Stimulated activated CD4-positive, alpha-beta T cell treated with anti-CD3 and anti-CD28 coated beads, Interleukin-15, amount 100 ng/mL, for 24 hours (primary cell): ENCODE results near the gene STAG2.
A peak's percentile ranks its signal among the peaks of the same experiment; 100 is the strongest.
"Not testable (repeated sequence)": the region's sequence is repeated elsewhere in the genome, so short reads cannot be mapped to it uniquely, and the experiment has no call there.

Experiments used
- DNase-seq: peaks from one replicate; pipeline ENCODE4 v3.0.0-alpha.2; 2020

Gene STAG2

DNA sequence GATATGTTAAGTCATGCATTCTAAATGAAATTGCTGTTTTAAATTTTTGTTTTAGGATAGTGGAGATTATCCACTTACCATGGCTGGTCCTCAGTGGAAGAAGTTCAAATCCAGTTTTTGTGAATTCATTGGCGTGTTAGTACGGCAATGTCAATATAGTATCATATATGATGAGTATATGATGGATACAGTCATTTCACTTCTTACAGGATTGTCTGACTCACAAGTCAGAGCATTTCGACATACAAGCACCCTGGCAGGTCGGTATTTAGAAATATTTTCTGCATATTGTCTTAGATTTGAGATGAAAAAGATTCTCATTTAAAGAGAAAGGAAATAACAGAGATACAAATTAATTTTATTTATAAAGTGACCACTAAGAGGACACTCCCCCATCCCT is 83.6 kb downstream of the STAG2 start:
- DNase-seq = no peak

DNA sequence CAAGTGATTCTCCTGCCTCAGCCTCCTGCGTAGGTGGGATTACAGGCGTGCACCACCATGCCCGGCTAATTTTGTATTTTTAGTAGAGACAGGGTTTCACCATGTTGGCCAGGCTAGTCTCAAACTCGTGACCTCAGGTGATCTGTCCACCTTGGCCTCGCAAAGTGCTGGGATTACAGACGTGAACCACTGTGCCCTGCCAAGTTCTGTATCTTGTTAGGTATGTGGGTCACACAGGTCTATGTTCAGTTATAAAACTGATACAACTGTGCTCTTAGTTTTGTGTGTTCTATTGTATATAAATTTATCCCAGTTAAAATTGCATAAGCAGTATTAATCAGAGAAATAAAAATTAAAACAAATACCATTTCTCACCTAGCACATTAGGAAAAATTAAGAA is 122.9 kb downstream of the STAG2 start:
- DNase-seq = not testable (repeated sequence)

- DNase-seq = no peak
Measured at GRCh38 chrX:124085063-124085462, 123.6 kb downstream of the STAG2 start.

GRCh38 chrX:124086411-124086810 is 124.9 kb downstream of the STAG2 start:
- DNase-seq = peak; percentile 36

DNA sequence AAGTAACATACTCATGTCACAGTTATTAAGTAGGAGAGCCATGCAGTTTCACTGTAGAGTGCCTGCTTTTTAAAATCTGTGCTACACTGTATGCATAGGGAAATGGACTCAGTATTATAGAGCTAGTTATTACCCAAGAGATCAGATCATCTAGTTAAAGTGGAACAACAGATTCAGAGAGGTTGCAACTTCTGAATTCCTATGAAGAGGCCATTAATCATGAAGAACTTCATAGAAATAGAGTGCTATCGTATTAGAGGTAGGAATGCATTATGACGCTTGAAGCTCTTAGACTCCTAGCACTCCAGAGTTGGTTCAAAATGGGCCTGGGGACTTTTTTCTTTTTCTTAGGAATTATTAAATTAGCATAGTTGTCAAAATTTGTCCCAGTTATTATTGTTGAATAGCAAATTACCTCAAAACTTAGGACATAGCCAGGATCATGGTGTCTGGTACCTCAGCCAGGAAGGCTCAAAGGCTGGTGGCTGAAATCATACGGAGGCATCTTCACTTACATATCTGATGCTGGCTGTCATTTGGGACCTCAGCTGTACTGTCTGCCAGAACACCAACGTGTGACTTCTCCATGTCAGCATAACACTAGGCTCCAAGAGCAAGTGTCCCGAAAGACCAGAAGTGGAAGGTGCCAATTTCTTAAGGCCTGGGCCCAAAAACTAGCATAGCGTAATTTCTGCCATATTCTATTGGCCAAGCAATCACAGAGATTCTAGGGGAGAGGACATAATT is 125.7 kb downstream of the STAG2 start:
- DNase-seq = no peak

DNA sequence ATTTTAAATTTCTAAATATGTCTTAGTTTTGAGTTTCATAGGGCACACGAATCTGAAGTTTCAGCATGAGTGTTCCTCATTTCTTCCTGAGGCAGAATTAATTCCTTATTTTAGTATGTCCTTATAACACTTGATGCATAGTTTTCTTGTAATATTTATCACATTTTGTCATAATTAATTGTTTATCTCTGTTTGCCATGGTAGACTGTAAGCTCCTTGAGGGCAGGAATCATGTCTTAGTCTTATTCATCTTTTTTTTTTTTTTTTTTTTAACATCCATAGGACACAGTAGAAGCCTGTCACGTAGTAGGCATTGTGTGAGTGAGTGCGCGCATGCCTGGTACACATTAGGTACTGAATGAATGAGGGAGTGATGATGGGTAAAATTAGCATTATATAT is 131.7 kb downstream of the STAG2 start:
- DNase-seq = no peak

DNA sequence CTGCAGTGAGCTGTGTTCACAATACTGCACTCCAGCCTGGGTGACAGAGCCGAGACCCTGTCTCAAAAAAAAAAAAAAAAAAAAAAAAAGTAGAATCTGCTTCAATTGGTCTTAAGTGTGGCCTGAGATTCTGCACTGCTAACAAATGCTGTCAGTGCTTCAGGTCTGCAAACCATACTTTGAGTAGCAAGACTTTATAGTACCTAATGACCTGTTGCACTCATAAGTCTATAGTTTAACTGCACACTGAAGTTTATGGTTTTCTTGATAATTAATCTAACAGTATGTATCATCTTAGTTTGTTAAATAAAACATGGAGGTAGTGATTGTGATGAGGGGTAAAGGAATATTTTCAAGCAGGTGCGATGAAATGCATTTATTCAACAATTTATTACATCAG is 135.6 kb downstream of the STAG2 start:
- no peak for DNase-seq

DNA sequence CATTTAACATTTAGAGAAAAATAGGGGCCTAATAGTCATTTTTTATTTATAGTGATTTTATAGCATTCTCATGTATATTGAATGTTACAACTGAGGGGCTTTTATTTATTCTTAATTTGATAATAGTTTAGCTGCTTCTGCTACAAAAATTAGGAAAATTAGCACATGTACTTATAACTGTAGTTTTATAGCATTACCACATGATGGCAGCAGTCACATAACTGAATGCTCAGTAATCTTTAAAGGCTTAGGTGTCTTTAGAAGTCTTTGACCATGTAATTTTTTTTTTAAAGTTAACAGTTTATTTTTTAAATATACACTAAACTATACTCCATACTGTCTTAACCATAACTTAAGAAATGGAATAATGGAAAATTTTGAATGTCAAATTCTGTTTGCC is 136.6 kb downstream of the STAG2 start:
- no peak for DNase-seq

DNA sequence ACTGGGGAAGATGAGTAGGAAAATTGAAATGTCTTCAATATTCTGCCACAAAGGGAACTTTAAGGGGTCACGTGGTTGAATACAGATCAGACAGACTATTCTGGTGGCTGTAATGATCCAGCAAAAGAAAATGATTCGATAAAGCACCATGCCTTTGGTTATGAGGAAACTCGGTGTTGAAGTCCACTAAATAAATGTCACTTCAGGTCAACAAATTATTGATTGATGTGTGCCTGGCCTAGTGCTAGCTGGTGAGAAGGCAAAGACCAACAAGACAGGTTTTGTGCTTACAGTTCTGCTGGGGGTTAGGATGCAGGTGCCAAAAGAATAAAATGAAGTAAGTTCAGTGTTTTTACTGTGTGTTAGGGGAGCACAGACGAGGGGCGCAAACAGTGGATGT is 142.5 kb downstream of the STAG2 start:
- DNase-seq = no peak

GRCh38 chrX:124104512-124104911 is 143.0 kb downstream of the STAG2 start:
- not testable (repeated sequence) for DNase-seq

GRCh38 chrX:124113621-124114600 is 152.4 kb downstream of the STAG2 start:
- no peak for DNase-seq

DNA sequence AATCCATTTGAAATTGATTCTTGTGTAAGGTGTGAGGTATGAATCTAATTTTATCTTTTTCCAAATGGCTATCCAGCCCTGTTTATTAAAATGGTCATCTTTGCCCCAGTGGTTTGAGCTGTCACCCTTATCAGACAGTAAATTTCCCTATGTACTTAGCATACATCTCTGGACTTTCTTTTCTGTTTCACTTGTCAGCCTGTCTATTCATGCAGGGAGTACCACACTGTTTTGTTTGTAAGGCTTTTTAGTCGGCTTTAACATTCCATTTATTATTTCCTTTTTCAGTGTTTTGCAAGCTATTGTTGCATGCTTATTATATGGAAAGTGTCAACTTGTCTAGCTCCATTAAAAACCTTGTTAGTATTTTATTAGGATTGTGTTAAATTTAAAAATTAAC is 155.8 kb downstream of the STAG2 start:
- no peak for DNase-seq

- no peak for DNase-seq
Measured at GRCh38 chrX:124125471-124125870, 164.0 kb downstream of the STAG2 start.

DNA sequence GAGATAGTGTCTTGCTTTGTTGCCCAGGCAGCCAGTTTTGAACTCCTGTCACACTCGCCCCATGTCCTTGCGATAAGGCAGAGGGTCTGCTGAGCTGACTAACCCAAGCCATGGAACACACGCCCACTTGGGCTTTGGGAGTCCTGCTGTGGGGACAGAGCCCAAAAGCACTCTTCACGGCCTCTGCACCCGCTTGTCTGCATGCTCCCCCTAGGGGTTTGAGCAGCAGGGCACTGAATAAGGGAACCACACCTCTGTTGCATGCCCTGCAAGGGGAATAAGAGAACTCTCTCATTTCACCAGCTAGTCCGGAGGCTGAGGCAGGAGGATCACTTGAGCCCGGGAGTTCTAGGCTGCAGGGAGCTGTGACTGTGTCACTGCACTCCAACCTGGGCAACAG is 166.0 kb downstream of the STAG2 start:
- DNase-seq = no peak

DNA sequence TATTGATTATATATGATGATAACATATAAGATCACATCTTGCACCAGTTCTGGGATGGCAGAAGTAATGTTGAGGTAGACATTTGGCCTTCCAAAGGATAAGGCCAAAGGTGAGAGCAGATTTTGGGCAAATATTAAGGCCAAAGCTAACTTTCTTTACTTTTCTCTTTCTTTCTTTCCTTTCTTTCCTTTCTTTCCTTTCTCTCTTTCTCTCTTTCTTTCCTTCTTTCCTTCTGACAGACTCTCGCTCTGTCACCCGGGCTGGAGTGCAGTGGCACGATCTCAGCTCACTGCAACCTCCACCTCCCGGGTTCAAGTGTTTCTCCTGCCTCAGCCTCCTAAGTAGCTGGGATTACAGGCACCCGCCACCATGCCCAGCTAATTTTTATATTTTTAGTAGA is 170.9 kb downstream of the STAG2 start:
- DNase-seq = not testable (repeated sequence)

GRCh38 chrX:124145749-124146148 is 184.2 kb downstream of the STAG2 start:
- no peak for DNase-seq

GRCh38 chrX:124151195-124151594 is 189.7 kb downstream of the STAG2 start:
- no peak for DNase-seq
